Fibroblast of upper back skin (primary cell): ENCODE results near the gene C3.

Experiments
- DNase-seq: peaks from one replicate; pipeline ENCODE4 v3.0.0-alpha.2; 2013

The C3 gene

GRCh38 chr19:6730153-6730804, 9.8 kb upstream of the C3 start:
- DNase-seq = no peak

GRCh38 chr19:6729573-6730152, 9.2 kb upstream of the C3 start:
- no peak for DNase-seq

GRCh38 chr19:6728346-6728745, 7.9 kb upstream of the C3 start:
- DNase-seq = no peak

GRCh38 chr19:6725513-6726231, 5.2 kb upstream of the C3 start:
- no peak for DNase-seq

GRCh38 chr19:6724631-6725492, 4.4 kb upstream of the C3 start:
- DNase-seq = no peak

- DNase-seq = peak; percentile 35
These were observed 3.3 kb upstream of the C3 start for GRCh38 chr19:6723738-6724137.

GRCh38 chr19:6723108-6723618, 2.7 kb upstream of the C3 start:
- DNase-seq = peak; percentile 56

- no peak for DNase-seq
These were observed 1.3 kb upstream of the C3 start for GRCh38 chr19:6721773-6722172.

- DNase-seq = no peak
These were observed 656 bp upstream of the C3 start for GRCh38 chr19:6721138-6721474.

- DNase-seq = no peak
These were observed 470 bp downstream of the C3 start for GRCh38 chr19:6719992-6720368.

- DNase-seq = no peak
These were observed 949 bp downstream of the C3 start for GRCh38 chr19:6719540-6719861.

GRCh38 chr19:6718741-6719539, 1.5 kb downstream of the C3 start:
- DNase-seq = no peak

GRCh38 chr19:6718111-6718740, 2.2 kb downstream of the C3 start:
- no peak for DNase-seq

- no peak for DNase-seq
These were observed 2.9 kb downstream of the C3 start for GRCh38 chr19:6717441-6717971.

- DNase-seq = no peak
These were observed 3.4 kb downstream of the C3 start for GRCh38 chr19:6717036-6717435.

- DNase-seq = no peak
These were observed 3.9 kb downstream of the C3 start for GRCh38 chr19:6716610-6716970.

- DNase-seq = no peak
These were observed 5.5 kb downstream of the C3 start for GRCh38 chr19:6714749-6715555.

GRCh38 chr19:6713773-6714692, 6.4 kb downstream of the C3 start:
- DNase-seq = no peak

GRCh38 chr19:6712692-6713670, 7.5 kb downstream of the C3 start:
- DNase-seq = no peak
